ENCODE measurements around the gene CDH13. TPM values are rescaled to one million over a fixed set of nuclear protein-coding genes. Genes with fewer than 3 reads are reported as not detected.

CDH13 gene
- total and polyA plus RNA-seq, 3 experiments from 2014 or later = not detected

DNA sequence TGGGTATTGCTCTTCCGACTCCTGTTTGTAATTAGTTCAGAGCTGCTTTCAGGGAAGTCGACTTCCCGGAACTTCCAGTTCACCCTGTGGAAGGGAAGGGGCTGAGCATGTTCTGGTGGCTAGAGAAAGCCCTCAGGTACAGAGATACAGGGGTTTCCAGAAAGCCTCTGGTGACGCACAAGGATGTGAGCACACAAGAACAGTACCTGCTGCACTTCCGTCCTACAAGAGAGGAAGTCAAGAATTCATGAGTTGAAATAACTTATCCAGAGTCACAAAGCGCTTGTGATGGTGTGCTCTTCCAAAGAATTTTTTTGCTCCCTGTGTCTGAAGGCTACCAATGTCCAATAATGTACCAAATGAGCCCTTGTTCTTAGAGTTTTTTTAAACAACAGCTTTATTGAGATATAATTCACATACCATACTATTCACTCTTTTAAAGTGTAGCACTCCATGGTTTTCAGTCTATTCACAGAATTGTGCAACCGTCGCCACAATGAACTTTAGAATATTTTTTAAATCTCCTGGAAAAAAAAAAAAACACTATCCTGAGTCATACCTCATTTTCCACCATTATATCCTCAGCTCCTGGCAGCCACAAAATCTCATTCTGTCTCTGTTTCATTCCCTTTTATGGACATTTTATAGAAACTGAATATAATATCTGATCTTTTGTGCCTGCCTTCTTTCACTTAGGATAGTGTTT lies 327.6 kb downstream of the CDH13 start:
- H3K36me3 ChIP-seq (ENCODE audit: insufficient read depth, low read length) = no peaks in the 10 kb centered on the region
- ChIA-PET POLR2A (no interaction called here), CTCF (no interaction called here)
- H3K27ac ChIP-seq (ENCODE audit: low read depth, low read length) = no peak overlapping the region
- H3K4me1 ChIP-seq (ENCODE audit: insufficient read depth, low read length) = no peaks in the 10 kb centered on the region
- Mint-ChIP-seq H3K27ac (no peak overlapping the region), H3K27me3 (peaks cover 0 to 12% of the 10 kb centered on the region in 2 donors), H3K4me3 (no peak overlapping the region), H3K36me3 (peaks cover 0 to 8% (median 0%) of the 10 kb centered on the region in 3 donors), H3K4me1 (peaks cover 0 to 13% (median 7%) of the 10 kb centered on the region in 3 donors), H3K9me3 (peaks cover 0 to 5% (median 0%) of the 10 kb centered on the region in 5 donors)
- H3K27me3 ChIP-seq (ENCODE audit: insufficient read depth, low read length, poor library complexity, severe bottlenecking) = no peaks in the 10 kb centered on the region
- no peak overlapping the region for H3K4me3 ChIP-seq (ENCODE audit: low read length)
- DNase-seq = no peak
- no peaks in the 10 kb centered on the region for H3K9me3 ChIP-seq (ENCODE audit: low read length)

DNA sequence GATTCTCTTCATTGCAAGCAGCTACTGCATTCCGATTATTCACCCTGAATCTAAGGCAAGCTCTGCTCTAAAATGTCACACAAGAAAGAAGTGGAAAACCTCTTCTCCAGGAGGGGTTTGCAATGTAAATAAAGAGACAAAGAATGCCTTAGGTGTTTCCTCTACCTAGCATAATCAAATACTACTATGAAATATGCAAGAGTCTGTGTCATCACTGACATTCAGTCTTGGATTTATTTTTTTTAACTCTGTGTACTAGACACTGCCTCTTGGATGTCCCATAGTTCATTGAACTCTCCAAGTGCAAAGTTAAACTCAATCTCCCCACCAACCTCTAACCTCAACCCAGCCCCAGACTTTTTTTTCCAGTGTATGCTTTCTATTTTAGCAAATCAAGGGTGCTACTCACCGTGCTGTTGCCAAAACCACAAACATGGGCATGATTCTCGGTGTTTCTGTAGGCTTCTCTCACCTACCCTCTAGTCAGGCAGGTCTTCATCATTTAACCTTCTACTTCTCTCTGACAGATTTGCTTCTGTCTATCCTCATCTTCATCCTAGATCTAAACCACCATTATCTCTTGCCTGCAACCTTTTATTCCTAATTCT lies 329.1 kb downstream of the CDH13 start:
- no peaks in the 10 kb centered on the region for H3K36me3 ChIP-seq (ENCODE audit: insufficient read depth, low read length)
- POLR2A ChIA-PET = no interaction called here
- peaks cover 0 to 12% of the 10 kb centered on the region in 2 donors for H3K27me3 Mint-ChIP-seq

DNA sequence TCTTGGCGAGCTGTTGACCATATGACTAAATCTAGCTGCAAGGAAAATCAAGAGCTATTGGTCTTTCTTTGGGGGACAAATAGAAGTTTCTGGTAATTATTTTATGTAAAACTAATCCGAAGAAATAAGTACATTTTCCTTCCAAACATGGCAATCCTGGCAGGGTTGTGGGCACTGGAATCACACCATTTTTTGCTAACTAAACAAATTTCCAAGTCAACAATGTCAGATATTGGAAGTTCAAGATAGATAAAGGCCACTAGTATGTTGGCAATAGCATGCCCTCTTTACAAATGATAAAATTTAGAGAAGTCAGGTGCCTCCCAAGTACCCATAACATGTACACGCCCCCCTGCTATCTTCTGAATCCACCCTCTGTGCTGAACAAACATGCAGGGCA lies 330.4 kb downstream of the CDH13 start:
- H3K36me3 ChIP-seq (ENCODE audit: insufficient read depth, low read length) = no peaks in the 10 kb centered on the region
- Mint-ChIP-seq H3K27ac (peak overlapping the region in 1 of 8 donors; percentile 46), H3K9me3 (peaks cover 0 to 5% (median 0%) of the 10 kb centered on the region in 5 donors), H3K4me3 (no peak overlapping the region), H3K27me3 (peaks cover 0 to 9% of the 10 kb centered on the region in 2 donors), H3K36me3 (no peaks in the 10 kb centered on the region), H3K4me1 (peaks cover 0 to 13% (median 7%) of the 10 kb centered on the region in 3 donors)
- H3K4me1 ChIP-seq (ENCODE audit: insufficient read depth, low read length) = no peaks in the 10 kb centered on the region
- POLR2A ChIA-PET = no interaction called here
- no peak overlapping the region for H3K27ac ChIP-seq (ENCODE audit: low read depth, low read length)
- no peaks in the 10 kb centered on the region for H3K9me3 ChIP-seq (ENCODE audit: low read length)
- H3K27me3 ChIP-seq (ENCODE audit: insufficient read depth, low read length, poor library complexity, severe bottlenecking) = no peaks in the 10 kb centered on the region
- CTCF ChIA-PET = no interaction called here
- no peak for DNase-seq
- H3K4me3 ChIP-seq (ENCODE audit: low read length) = no peak overlapping the region

More for the DNA sequence above, 329.1 kb downstream of the CDH13 start:
- H3K27me3 ChIP-seq (ENCODE audit: insufficient read depth, low read length, poor library complexity, severe bottlenecking) = no peaks in the 10 kb centered on the region
- CTCF ChIA-PET = no interaction called here
- no peak overlapping the region for H3K4me3 ChIP-seq (ENCODE audit: low read length)
- peak in 1 of 5 donors; percentile 4 for DNase-seq
- Mint-ChIP-seq H3K4me3 (no peak overlapping the region), H3K4me1 (peaks cover 0 to 13% (median 7%) of the 10 kb centered on the region in 3 donors), H3K36me3 (peaks cover 0 to 2% (median 0%) of the 10 kb centered on the region in 3 donors), H3K27ac (peak overlapping the region in 2 of 8 donors; percentile 0 to 1), H3K9me3 (peaks cover 0 to 5% (median 0%) of the 10 kb centered on the region in 5 donors)
- H3K9me3 ChIP-seq (ENCODE audit: low read length) = no peaks in the 10 kb centered on the region
- no peak overlapping the region for H3K27ac ChIP-seq (ENCODE audit: low read depth, low read length)
- H3K4me1 ChIP-seq (ENCODE audit: insufficient read depth, low read length) = no peaks in the 10 kb centered on the region

DNA sequence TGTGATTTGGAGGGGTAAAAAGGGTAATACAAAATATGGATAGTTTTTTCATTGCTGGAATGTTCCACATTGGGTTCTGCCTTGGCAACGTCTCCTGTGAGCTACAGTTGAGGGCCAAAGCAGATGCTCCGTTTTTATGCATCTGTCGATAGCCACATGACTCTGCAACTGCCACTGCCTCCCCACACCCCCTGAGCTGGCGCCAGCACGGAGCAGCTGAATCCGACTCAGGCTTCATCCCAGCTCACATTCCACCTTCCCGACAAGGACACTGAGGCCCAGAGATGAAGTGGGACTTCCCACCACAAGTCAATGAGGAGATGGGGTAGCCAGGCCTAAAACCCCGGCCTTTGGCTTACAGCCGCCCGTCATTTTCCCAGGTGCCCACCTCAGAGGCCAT lies 334.1 kb downstream of the CDH13 start:
- Histone ChIP-seq H3K27me3 (ENCODE audit: insufficient read depth, low read length, poor library complexity, severe bottlenecking) (no peaks in the 10 kb centered on the region), H3K4me3 (ENCODE audit: low read length) (no peak overlapping the region), H3K27ac (ENCODE audit: low read depth, low read length) (no peak overlapping the region), H3K36me3 (ENCODE audit: insufficient read depth, low read length) (no peaks in the 10 kb centered on the region), H3K4me1 (ENCODE audit: insufficient read depth, low read length) (no peaks in the 10 kb centered on the region), H3K9me3 (ENCODE audit: low read length) (no peaks in the 10 kb centered on the region)
- Mint-ChIP-seq H3K4me3 (no peak overlapping the region), H3K36me3 (no peaks in the 10 kb centered on the region), H3K4me1 (peaks cover 0 to 7% (median 4%) of the 10 kb centered on the region in 3 donors), H3K27me3 (peaks cover 0 to 5% of the 10 kb centered on the region in 2 donors), H3K27ac (no peak overlapping the region), H3K9me3 (peaks cover 0 to 5% (median 0%) of the 10 kb centered on the region in 5 donors)
- POLR2A ChIA-PET = no interaction called here
- no peak for DNase-seq
- CTCF ChIA-PET = no interaction called here

DNA sequence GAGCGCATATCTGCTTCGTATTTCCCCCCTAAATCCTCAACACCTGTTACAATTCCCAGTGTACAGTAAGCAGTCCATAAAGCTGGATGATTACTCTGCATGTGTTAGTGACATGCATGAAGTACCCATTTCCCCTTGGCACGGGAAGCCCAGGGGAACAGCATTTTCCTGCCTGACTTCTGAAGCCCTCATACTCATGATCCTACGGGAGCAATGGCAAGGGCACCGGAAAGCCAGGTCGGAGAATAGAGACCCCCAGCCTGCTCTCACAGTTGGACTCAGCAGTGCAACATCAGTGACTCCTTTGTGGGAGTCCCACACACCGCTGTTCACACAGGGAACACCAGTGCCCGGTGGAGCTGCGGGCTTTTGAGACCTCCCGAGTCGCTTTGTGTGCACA lies 336.9 kb downstream of the CDH13 start:
- Mint-ChIP-seq H3K9me3 (peaks cover 0 to 3% (median 0%) of the 10 kb centered on the region in 5 donors), H3K36me3 (no peaks in the 10 kb centered on the region), H3K4me1 (no peaks in the 10 kb centered on the region), H3K27ac (no peak overlapping the region), H3K27me3 (no peaks in the 10 kb centered on the region), H3K4me3 (no peak overlapping the region)
- DNase-seq = no peak
- H3K4me1 ChIP-seq (ENCODE audit: insufficient read depth, low read length) = no peaks in the 10 kb centered on the region
- H3K36me3 ChIP-seq (ENCODE audit: insufficient read depth, low read length) = no peaks in the 10 kb centered on the region
- POLR2A ChIA-PET = no interaction called here
- H3K9me3 ChIP-seq (ENCODE audit: low read length) = no peaks in the 10 kb centered on the region
- H3K4me3 ChIP-seq (ENCODE audit: low read length) = no peak overlapping the region
- CTCF ChIA-PET = no interaction called here
- no peaks in the 10 kb centered on the region for H3K27me3 ChIP-seq (ENCODE audit: insufficient read depth, low read length, poor library complexity, severe bottlenecking)
- H3K27ac ChIP-seq (ENCODE audit: low read depth, low read length) = no peak overlapping the region

DNA sequence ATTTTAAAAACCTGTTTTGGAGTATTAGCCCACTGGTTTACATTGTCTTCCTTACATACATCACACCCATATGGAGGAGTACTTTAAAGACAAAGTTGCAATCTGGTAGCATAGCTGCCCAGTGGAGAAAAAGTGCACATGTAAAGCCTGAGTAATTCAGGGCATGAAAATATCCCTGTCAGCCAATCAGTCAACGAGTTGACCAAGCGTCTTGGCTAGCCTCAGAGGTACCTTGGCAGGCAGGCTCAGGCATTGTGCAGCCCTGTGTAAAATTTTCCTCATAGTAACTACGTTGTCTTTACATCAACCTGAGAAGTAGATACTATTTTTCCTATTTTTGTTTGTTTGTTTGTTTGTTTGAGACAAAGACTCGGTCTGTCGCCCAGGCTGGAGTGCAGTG lies 339.0 kb downstream of the CDH13 start:
- Mint-ChIP-seq H3K27me3 (no peaks in the 10 kb centered on the region), H3K4me3 (no peak overlapping the region), H3K4me1 (no peaks in the 10 kb centered on the region), H3K27ac (no peak overlapping the region), H3K36me3 (no peaks in the 10 kb centered on the region), H3K9me3 (peaks cover 0 to 3% (median 0%) of the 10 kb centered on the region in 5 donors)
- H3K4me1 ChIP-seq (ENCODE audit: insufficient read depth, low read length) = no peaks in the 10 kb centered on the region
- ChIA-PET CTCF (no interaction called here), POLR2A (no interaction called here)
- H3K27ac ChIP-seq (ENCODE audit: low read depth, low read length) = no peak overlapping the region
- H3K27me3 ChIP-seq (ENCODE audit: insufficient read depth, low read length, poor library complexity, severe bottlenecking) = no peaks in the 10 kb centered on the region
- no peak for DNase-seq
- H3K36me3 ChIP-seq (ENCODE audit: insufficient read depth, low read length) = no peaks in the 10 kb centered on the region
- H3K9me3 ChIP-seq (ENCODE audit: low read length) = no peaks in the 10 kb centered on the region
- H3K4me3 ChIP-seq (ENCODE audit: low read length) = no peak overlapping the region

DNA sequence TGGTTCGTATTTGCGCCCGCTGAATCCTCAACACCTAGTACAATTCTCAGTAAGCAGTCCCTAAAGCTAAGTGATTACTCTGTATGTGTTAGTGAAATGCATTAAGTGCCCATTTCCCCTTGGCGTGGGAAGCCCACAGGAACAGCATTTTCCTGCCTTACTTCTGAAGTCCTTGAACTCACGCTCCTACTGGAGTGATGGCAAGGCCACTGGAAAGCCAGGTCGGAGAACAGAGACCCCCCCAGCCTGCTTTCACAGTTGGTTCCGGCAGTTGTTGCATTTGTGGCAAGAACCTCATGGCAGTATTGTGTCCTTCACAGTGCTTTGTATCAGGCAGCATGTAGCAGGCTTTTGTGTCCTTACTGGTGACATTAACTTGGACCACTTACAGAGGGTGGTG lies 340.7 kb downstream of the CDH13 start:
- no peak for DNase-seq
- no peaks in the 10 kb centered on the region for H3K9me3 ChIP-seq (ENCODE audit: low read length)
- no peak overlapping the region for H3K4me3 ChIP-seq (ENCODE audit: low read length)
- H3K27me3 ChIP-seq (ENCODE audit: insufficient read depth, low read length, poor library complexity, severe bottlenecking) = no peaks in the 10 kb centered on the region
- H3K36me3 ChIP-seq (ENCODE audit: insufficient read depth, low read length) = no peaks in the 10 kb centered on the region
- ChIA-PET POLR2A (no interaction called here), CTCF (no interaction called here)
- no peaks in the 10 kb centered on the region for H3K36me3 Mint-ChIP-seq
- peaks cover 0 to 8% (median 1%) of the 10 kb centered on the region in 5 donors for H3K9me3 Mint-ChIP-seq
- H3K27ac ChIP-seq (ENCODE audit: low read depth, low read length) = no peak overlapping the region
- no peaks in the 10 kb centered on the region for H3K27me3 Mint-ChIP-seq
- H3K4me1 Mint-ChIP-seq = no peaks in the 10 kb centered on the region
- no peak overlapping the region for H3K4me3 Mint-ChIP-seq
- H3K27ac Mint-ChIP-seq = no peak overlapping the region
- H3K4me1 ChIP-seq (ENCODE audit: insufficient read depth, low read length) = no peaks in the 10 kb centered on the region

DNA sequence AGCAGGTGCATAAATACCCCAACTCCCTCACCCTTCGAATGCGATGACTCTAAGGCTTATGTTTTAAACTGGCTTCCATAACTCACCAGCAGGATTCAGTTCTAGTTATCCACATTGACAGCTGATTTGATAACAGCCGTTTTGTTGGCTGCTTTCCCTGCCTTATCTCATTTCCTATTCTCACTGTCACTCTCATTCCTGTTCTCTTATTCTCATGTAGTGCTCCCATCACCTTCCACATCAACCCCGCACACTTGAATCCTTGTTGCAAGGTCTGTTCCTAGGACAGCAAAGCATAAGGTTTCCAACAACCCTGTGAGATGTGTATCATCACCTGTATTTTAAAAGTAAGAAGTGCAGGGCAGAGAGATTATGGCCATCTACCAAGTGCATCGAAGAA lies 344.4 kb downstream of the CDH13 start:
- Mint-ChIP-seq H3K36me3 (no peaks in the 10 kb centered on the region), H3K27me3 (no peaks in the 10 kb centered on the region), H3K27ac (no peak overlapping the region), H3K4me1 (no peaks in the 10 kb centered on the region), H3K9me3 (peaks cover 0 to 8% (median 1%) of the 10 kb centered on the region in 5 donors), H3K4me3 (no peak overlapping the region)
- CTCF ChIA-PET = no interaction called here
- H3K4me1 ChIP-seq (ENCODE audit: insufficient read depth, low read length) = no peaks in the 10 kb centered on the region
- no peak overlapping the region for H3K4me3 ChIP-seq (ENCODE audit: low read length)
- H3K27ac ChIP-seq (ENCODE audit: low read depth, low read length) = no peak overlapping the region
- no peaks in the 10 kb centered on the region for H3K27me3 ChIP-seq (ENCODE audit: insufficient read depth, low read length, poor library complexity, severe bottlenecking)
- no peaks in the 10 kb centered on the region for H3K9me3 ChIP-seq (ENCODE audit: low read length)
- POLR2A ChIA-PET = no interaction called here
- H3K36me3 ChIP-seq (ENCODE audit: insufficient read depth, low read length) = no peaks in the 10 kb centered on the region
- DNase-seq = no peak
